Measurements from ENCODE around the gene TH.

The TH gene

DNA sequence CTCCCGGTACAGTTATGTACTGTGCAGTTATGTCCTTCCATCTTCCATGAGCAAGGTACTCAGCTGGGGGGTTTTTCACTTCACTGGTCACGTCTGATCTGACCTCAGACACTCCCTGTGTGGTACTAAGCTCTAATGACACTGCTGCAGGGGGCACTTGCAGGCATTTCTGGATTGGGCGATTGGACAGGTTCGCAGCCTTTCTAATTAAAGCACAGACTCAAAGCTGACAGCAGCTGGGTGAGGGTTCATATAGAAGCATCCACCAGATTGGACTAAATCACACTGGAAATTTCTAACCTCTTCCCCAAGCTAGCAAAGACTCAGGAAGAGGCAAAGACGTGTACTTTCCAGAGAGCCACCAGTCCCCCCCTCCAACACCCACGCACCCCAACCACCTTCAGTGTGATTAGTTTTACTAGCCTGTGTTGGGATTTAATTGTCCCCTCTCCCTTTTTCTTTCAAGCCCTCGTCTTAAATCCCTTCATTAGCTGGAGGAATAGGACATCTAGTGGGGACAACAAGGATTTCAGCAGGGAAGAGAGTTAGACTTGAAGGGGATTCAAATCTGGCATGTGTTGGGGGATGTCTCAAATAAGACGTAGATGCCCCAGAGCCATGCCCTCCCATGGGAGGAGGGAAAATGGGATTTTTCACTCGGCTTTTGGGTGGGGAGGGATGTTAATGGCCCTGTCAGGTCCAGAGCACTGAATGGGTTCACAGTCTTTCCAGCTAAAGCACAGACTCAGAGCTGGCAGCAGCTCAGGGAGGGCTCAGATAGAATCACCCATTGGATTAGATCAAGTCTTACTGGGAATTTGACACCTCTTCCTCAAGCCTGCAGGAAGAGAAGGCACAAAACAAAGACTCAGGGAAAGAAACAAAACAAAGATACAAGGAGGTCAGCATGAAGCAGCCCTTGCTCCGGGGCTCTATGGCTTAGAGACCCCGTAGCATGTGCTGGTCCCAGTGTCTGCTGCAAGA, 21.5 kb downstream of the TH start:
- peak in 2 of 3 donors; percentile 70 to 76 for DNase-seq
- H3K4me1 ChIP-seq (ENCODE audit: control extremely low read depth in 1 of 4, control insufficient read depth in 4 of 4, insufficient read depth in 4 of 4, low read length in 3 of 4): peaks cover 0 to 7% (median 2%) of the 10 kb centered on the region in 4 experiments
- 57% methylated on average over 8 of the region's 11 CpGs for WGBS (ENCODE audit: insufficient coverage)

DNA sequence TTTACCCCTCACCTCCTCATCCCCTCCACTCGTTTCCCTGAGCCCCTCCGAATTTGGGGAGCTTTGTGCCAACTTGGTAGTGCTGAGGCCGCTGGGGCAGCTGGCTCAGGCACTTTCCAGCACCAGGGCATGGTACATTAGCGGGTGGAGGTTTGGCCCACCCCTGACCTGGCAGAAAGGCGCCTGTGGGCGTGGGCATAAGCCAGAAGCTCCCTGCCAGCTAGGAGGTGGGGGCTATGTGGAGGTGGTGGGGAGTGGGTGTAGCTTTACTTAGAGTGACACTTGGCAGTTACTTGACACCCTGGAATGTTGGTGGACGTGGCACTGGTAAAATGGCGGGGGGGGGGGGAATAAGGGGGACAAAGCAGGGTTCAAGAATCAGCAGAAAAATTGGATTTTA, 22.2 kb downstream of the TH start:
- Histone ChIP-seq H3K36me3 (ENCODE audit: control insufficient read depth in 4 of 4, insufficient read depth in 4 of 4, low read length in 3 of 4) (no peaks in the 10 kb centered on the region), H3K9me3 (ENCODE audit: control extremely low read depth in 1 of 5, control insufficient read depth in 4 of 5, insufficient read depth in 2 of 5, low read depth in 1 of 5, low read length in 4 of 5) (no peaks in the 10 kb centered on the region), H3K27ac (ENCODE audit: insufficient read depth in 1 of 2, low read depth in 1 of 2, low read length in 2 of 2, poor library complexity in 1 of 2, severe bottlenecking in 2 of 2) (no peak overlapping the region), H3K4me3 (ENCODE audit: control insufficient read depth in 1 of 7, extremely low read depth in 1 of 7, insufficient read depth in 4 of 7, low read depth in 2 of 7, low read length in 6 of 7) (no peak overlapping the region), H3K4me1 (ENCODE audit: control extremely low read depth in 1 of 4, control insufficient read depth in 4 of 4, insufficient read depth in 4 of 4, low read length in 3 of 4) (peaks cover 0 to 7% (median 3%) of the 10 kb centered on the region in 4 experiments), H3K27me3 (replicated peaks in 2 of 5; ENCODE audit: control insufficient read depth in 4 of 5, insufficient read depth in 5 of 5, low read length in 4 of 5) (peaks cover 0 to 70% (median 34%) of the 10 kb centered on the region in 5 experiments)
- CTCF ChIA-PET: interaction anchor here (0.8 to 15.3 kb wide), 23 partner anchors 7 to 459 kb away, joined by 3 to 341 read pairs (median 6); partner anchors contain the start of genes LSP1, SYT8 and TNNI2
- POLR2A ChIA-PET: no interaction called here
- 73% methylated on average over 6 of the region's 8 CpGs for WGBS (ENCODE audit: insufficient coverage)
- DNase-seq: no peak

More for the DNA sequence above, 21.5 kb downstream of the TH start:
- Histone ChIP-seq H3K27me3 (replicated peaks in 2 of 5; ENCODE audit: control insufficient read depth in 4 of 5, insufficient read depth in 5 of 5, low read length in 4 of 5) (peaks cover 0 to 63% (median 32%) of the 10 kb centered on the region in 5 experiments), H3K27ac (ENCODE audit: insufficient read depth in 1 of 2, low read depth in 1 of 2, low read length in 2 of 2, poor library complexity in 1 of 2, severe bottlenecking in 2 of 2) (no peak overlapping the region), H3K9me3 (ENCODE audit: control extremely low read depth in 1 of 5, control insufficient read depth in 4 of 5, insufficient read depth in 2 of 5, low read depth in 1 of 5, low read length in 4 of 5) (no peaks in the 10 kb centered on the region), H3K36me3 (ENCODE audit: control insufficient read depth in 4 of 4, insufficient read depth in 4 of 4, low read length in 3 of 4) (no peaks in the 10 kb centered on the region), H3K4me3 (ENCODE audit: control insufficient read depth in 1 of 7, extremely low read depth in 1 of 7, insufficient read depth in 4 of 7, low read depth in 2 of 7, low read length in 6 of 7) (no peak overlapping the region)
- ChIA-PET CTCF (interaction anchor here (0.7 to 15.3 kb wide), 41 partner anchors 8 to 499 kb away, joined by 3 to 341 read pairs (median 5); partner anchors contain the start of genes LSP1, SYT8 and TNNI2), POLR2A (no interaction called here)

DNA sequence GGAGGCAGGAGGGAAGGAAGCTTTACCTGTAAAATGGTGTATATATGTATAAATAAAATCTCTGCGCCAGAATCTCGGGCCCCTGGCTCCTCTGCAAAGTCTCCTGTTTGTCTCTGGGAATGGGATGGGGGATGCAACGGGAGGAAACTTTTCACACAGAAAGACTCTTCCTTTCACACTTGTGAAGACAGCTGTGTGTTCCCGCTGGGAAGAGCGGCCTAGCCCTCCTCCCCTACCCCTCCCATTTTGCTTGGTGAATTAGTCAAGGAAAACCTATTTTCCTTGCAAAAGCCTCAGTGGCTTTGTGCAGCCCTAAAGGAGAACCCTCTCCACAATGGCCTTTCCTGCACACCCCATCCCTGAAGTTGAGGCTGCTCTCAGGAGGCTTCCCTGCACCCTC, 23.0 kb downstream of the TH start:
- POLR2A ChIA-PET: no interaction called here
- CTCF ChIA-PET: interaction anchor here (0.9 to 15.3 kb wide), 8 partner anchors 112 to 454 kb away, joined by 3 to 341 read pairs (median 16); partner anchors contain the start of gene SYT8
- Histone ChIP-seq H3K27ac (ENCODE audit: insufficient read depth in 1 of 2, low read depth in 1 of 2, low read length in 2 of 2, poor library complexity in 1 of 2, severe bottlenecking in 2 of 2) (no peak overlapping the region), H3K4me3 (ENCODE audit: control insufficient read depth in 1 of 7, extremely low read depth in 1 of 7, insufficient read depth in 4 of 7, low read depth in 2 of 7, low read length in 6 of 7) (no peak overlapping the region), H3K36me3 (ENCODE audit: control insufficient read depth in 4 of 4, insufficient read depth in 4 of 4, low read length in 3 of 4) (no peaks in the 10 kb centered on the region), H3K9me3 (ENCODE audit: control extremely low read depth in 1 of 5, control insufficient read depth in 4 of 5, insufficient read depth in 2 of 5, low read depth in 1 of 5, low read length in 4 of 5) (no peaks in the 10 kb centered on the region), H3K27me3 (replicated peaks in 2 of 5; ENCODE audit: control insufficient read depth in 4 of 5, insufficient read depth in 5 of 5, low read length in 4 of 5) (peaks cover 0 to 76% (median 38%) of the 10 kb centered on the region in 5 experiments), H3K4me1 (ENCODE audit: control extremely low read depth in 1 of 4, control insufficient read depth in 4 of 4, insufficient read depth in 4 of 4, low read length in 3 of 4) (peaks cover 0 to 15% (median 9%) of the 10 kb centered on the region in 4 experiments)
- WGBS (ENCODE audit: insufficient coverage): 70% methylated on average over 2 of the region's 5 CpGs
- DNase-seq: no peak

DNA sequence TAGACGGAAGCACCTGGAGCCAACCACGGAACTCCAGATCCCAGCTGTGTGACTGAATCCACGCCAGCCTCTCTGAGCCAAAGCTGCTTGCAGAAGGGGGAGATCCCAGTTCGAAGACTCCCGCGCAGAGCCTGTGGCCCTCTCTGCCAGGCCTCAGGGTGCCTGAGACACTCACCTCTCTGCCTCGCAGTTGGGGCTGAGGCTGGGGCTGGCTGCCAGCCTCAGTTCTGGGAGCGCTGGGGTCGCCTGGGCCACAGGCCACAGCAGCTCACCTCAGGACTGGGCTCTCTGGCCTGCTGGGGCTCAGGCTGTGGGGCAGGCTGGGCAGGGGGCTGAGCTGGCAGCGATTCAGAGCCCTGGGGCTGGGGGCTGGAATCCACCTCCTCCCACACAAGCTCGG, 24.2 kb downstream of the TH start:
- CTCF ChIA-PET: interaction anchor here (1.0 to 15.3 kb wide), 4 partner anchors 9 to 495 kb away, joined by 3 to 341 read pairs (median 4); no protein-coding TSS in a partner anchor

DNA sequence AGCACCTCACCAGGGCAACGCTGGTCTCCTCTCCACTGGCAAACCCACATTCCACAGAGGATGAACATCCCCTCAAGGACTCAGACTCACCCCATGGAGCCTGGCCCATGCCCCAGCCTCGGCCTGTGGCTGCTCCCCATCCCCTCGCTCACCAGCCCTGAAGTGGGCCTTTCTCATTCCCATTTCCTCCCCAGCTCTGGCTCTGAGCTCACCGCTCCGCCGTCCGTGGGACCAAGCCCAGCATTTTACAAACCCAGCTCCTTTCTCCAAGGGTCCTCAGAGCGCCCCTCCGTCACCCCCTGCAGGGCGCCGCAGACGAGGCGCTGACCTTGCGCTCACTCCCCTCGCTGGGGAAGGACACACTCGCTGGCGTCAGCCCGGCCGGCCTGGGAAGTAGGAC, 25.6 kb downstream of the TH start:
- WGBS (ENCODE audit: insufficient coverage): 46% methylated on average over 17 of the region's 19 CpGs
- peaks cover 0 to 10% (median 7%) of the 10 kb centered on the region in 4 experiments for H3K4me1 ChIP-seq (ENCODE audit: control extremely low read depth in 1 of 4, control insufficient read depth in 4 of 4, insufficient read depth in 4 of 4, low read length in 3 of 4)
- no peaks in the 10 kb centered on the region for H3K9me3 ChIP-seq (ENCODE audit: control extremely low read depth in 1 of 5, control insufficient read depth in 4 of 5, insufficient read depth in 2 of 5, low read depth in 1 of 5, low read length in 4 of 5)
- H3K4me3 ChIP-seq (ENCODE audit: control insufficient read depth in 1 of 7, extremely low read depth in 1 of 7, insufficient read depth in 4 of 7, low read depth in 2 of 7, low read length in 6 of 7): no peak overlapping the region
- no peak for DNase-seq
- ChIA-PET CTCF (interaction anchor here (0.8 to 15.3 kb wide), 4 partner anchors 8 to 178 kb away, joined by 3 to 341 read pairs (median 4); no protein-coding TSS in a partner anchor), POLR2A (no interaction called here)
- H3K36me3 ChIP-seq (ENCODE audit: control insufficient read depth in 4 of 4, insufficient read depth in 4 of 4, low read length in 3 of 4): no peaks in the 10 kb centered on the region
- H3K27ac ChIP-seq (ENCODE audit: insufficient read depth in 1 of 2, low read depth in 1 of 2, low read length in 2 of 2, poor library complexity in 1 of 2, severe bottlenecking in 2 of 2): no peak overlapping the region
- peaks cover 6 to 100% (median 56%) of the 10 kb centered on the region in 5 experiments for H3K27me3 ChIP-seq (replicated peaks in 2 of 5; ENCODE audit: control insufficient read depth in 4 of 5, insufficient read depth in 5 of 5, low read length in 4 of 5)

More for the DNA sequence above, 24.2 kb downstream of the TH start:
- Histone ChIP-seq H3K36me3 (ENCODE audit: control insufficient read depth in 4 of 4, insufficient read depth in 4 of 4, low read length in 3 of 4) (no peaks in the 10 kb centered on the region), H3K4me3 (ENCODE audit: control insufficient read depth in 1 of 7, extremely low read depth in 1 of 7, insufficient read depth in 4 of 7, low read depth in 2 of 7, low read length in 6 of 7) (no peak overlapping the region), H3K27me3 (replicated peaks in 2 of 5; ENCODE audit: control insufficient read depth in 4 of 5, insufficient read depth in 5 of 5, low read length in 4 of 5) (peaks cover 0 to 88% (median 47%) of the 10 kb centered on the region in 5 experiments), H3K4me1 (ENCODE audit: control extremely low read depth in 1 of 4, control insufficient read depth in 4 of 4, insufficient read depth in 4 of 4, low read length in 3 of 4) (peaks cover 0 to 15% (median 9%) of the 10 kb centered on the region in 4 experiments), H3K9me3 (ENCODE audit: control extremely low read depth in 1 of 5, control insufficient read depth in 4 of 5, insufficient read depth in 2 of 5, low read depth in 1 of 5, low read length in 4 of 5) (no peaks in the 10 kb centered on the region), H3K27ac (ENCODE audit: insufficient read depth in 1 of 2, low read depth in 1 of 2, low read length in 2 of 2, poor library complexity in 1 of 2, severe bottlenecking in 2 of 2) (no peak overlapping the region)
- DNase-seq: no peak
- POLR2A ChIA-PET: no interaction called here
- WGBS (ENCODE audit: insufficient coverage): 66% methylated on average over 8 of the region's 11 CpGs

DNA sequence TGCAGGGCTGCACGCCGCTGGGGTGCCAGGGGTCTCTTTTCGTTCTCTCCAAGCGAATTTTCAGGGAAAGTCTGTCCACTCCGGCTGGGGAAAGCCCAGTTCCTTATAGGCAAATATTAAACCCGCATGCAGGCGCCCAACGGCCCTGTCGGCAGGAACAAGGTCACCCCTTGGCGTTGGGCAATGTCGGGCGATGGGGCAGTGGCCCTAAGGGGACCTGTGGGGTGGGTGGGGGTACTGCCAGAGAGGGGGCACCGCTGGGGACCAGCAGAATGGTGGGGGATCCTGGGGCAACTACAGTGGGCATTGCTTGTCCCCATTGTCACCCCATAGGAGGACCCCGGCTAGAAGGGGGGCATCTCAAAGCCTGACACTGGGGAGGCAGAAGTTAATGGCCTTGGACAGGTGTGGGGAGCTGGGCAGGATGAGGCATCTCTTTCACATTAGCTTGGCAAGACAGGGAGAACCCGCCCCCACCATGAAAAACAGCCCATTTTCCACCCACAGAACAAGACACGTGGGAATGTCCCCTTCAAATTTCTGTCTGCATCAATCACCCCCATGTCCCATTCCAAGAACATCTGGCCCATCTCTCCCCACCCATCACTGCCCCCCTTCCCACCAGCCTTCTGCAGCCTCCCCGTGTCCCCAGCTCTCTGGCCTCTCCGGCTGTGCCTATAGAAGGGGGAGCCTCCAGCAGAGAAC, 26.9 kb downstream of the TH start:
- POLR2A ChIA-PET: no interaction called here
- H3K27ac ChIP-seq (ENCODE audit: insufficient read depth in 1 of 2, low read depth in 1 of 2, low read length in 2 of 2, poor library complexity in 1 of 2, severe bottlenecking in 2 of 2): no peak overlapping the region
- no peaks in the 10 kb centered on the region for H3K9me3 ChIP-seq (ENCODE audit: control extremely low read depth in 1 of 5, control insufficient read depth in 4 of 5, insufficient read depth in 2 of 5, low read depth in 1 of 5, low read length in 4 of 5)
- 9% methylated on average over 14 of the region's 18 CpGs for WGBS (ENCODE audit: insufficient coverage)
- no peak for DNase-seq
- peaks cover 8 to 100% (median 57%) of the 10 kb centered on the region in 5 experiments for H3K27me3 ChIP-seq (replicated peaks in 2 of 5; ENCODE audit: control insufficient read depth in 4 of 5, insufficient read depth in 5 of 5, low read length in 4 of 5)
- peak overlapping the region in 1 of 7 experiments; percentile 1 for H3K4me3 ChIP-seq (ENCODE audit: control insufficient read depth in 1 of 7, extremely low read depth in 1 of 7, insufficient read depth in 4 of 7, low read depth in 2 of 7, low read length in 6 of 7)
- no peaks in the 10 kb centered on the region for H3K36me3 ChIP-seq (ENCODE audit: control insufficient read depth in 4 of 4, insufficient read depth in 4 of 4, low read length in 3 of 4)
- peaks cover 0 to 17% (median 10%) of the 10 kb centered on the region in 4 experiments for H3K4me1 ChIP-seq (ENCODE audit: control extremely low read depth in 1 of 4, control insufficient read depth in 4 of 4, insufficient read depth in 4 of 4, low read length in 3 of 4)
- CTCF ChIA-PET: interaction anchor here (1.2 to 15.3 kb wide), 3 partner anchors 10 to 108 kb away, joined by 3 to 341 read pairs (median 3); no protein-coding TSS in a partner anchor

Measured in common myeloid progenitor, CD34-positive (primary cell).